Measurements from ENCODE around the gene SLC5A10. TPM values are rescaled to one million over a fixed set of nuclear protein-coding genes. Genes with fewer than 3 reads are reported as not detected.
A peak's percentile ranks its signal among the peaks of the same experiment; 100 is the strongest.

SLC5A10 gene
- total and polyA plus RNA-seq, 2 experiments from 2014 or later: 0.10 TPM; not detected in 1

- Histone ChIP-seq H3K4me1 (ENCODE audit: insufficient read depth) (no peaks in the 10 kb centered on the region), H3K4me3 (no peak overlapping the region), H3K36me3 (ENCODE audit: insufficient read depth) (no peaks in the 10 kb centered on the region), H3K4me2 (no peak overlapping the region), H3K9me2 (ENCODE audit: insufficient read depth) (no peaks in the 10 kb centered on the region), H4K20me1 (replicated peaks; ENCODE audit: insufficient read depth) (peaks cover 32% of the 10 kb centered on the region; the same call in 1 of the 2 replicates), H2AFZ (no peak overlapping the region), H3F3A (replicated peaks; ENCODE audit: low read depth) (no peaks in the 10 kb centered on the region), H3K27ac (ENCODE audit: low read depth) (0 out of 2 replicates have a peak overlapping the region, but pooled peaks have one; percentile 33), H3K27me3 (ENCODE audit: insufficient read depth) (no peaks in the 10 kb centered on the region), H3K79me2 (replicated peaks; ENCODE audit: insufficient read depth) (peaks cover 68% of the 10 kb centered on the region)
- TF ChIP-seq EZH2phosphoT487 (IDR thresholded peaks at IDR 0.05; ENCODE audit: unreplicated experiment) (no peak), EZH2 (IDR thresholded peaks at IDR 0.05; ENCODE audit: low read depth, unreplicated experiment) (no peak), ZNF331 (CRISPR knock-in tag; IDR thresholded peaks at IDR 0.05; ENCODE audit: low read depth) (no peak), JUNB (IDR thresholded peaks at IDR 0.05; ENCODE audit: unreplicated experiment) (no peak), ZNF462 (CRISPR knock-in tag; IDR thresholded peaks at IDR 0.05) (no peak), ETS1 (IDR thresholded peaks at IDR 0.05) (no peak), CREB1 (CRISPR knock-in tag; IDR thresholded peaks at IDR 0.05; ENCODE audit: low read depth) (no peak), STAT1 (IDR thresholded peaks at IDR 0.05; ENCODE audit: unreplicated experiment) (no peak), CTCF (conservative IDR thresholded peaks at IDR 0.05; ENCODE audit: low read depth in 2 of 2) (no peak), REST (IDR thresholded peaks at IDR 0.05; ENCODE audit: unreplicated experiment) (no peak), POLR2AphosphoS5 (IDR thresholded peaks at IDR 0.05; ENCODE audit: low read depth) (no peak), ZNF114 (CRISPR knock-in tag; IDR thresholded peaks at IDR 0.05) (no peak), NANOG (IDR thresholded peaks at IDR 0.05; ENCODE audit: borderline replicate concordance) (no peak)
- DNase-seq (ENCODE audit: low spot score) (no peak), ATAC-seq (no peak)
- Mint-ChIP-seq H3K4me1 (peaks cover 10% of the 10 kb centered on the region; the same call in 2 of the 3 replicates), H3K36me3 (ENCODE audit: low read depth) (peaks cover 28% of the 10 kb centered on the region), H3K27me3 (ENCODE audit: insufficient read depth, low read depth, poor library complexity) (peaks cover 3% of the 10 kb centered on the region), H3K27ac (no peak overlapping the region), H3K9me3 (peaks cover 15% of the 10 kb centered on the region; the same call in 2 of the 3 replicates), H3K4me3 (no peak overlapping the region)
Observed at GRCh38 chr17:18995220-18995619, 43.3 kb downstream of the SLC5A10 start.

Measured in GM23338 (cell line).